Measurements from ENCODE around the gene CRKL. TPM values are rescaled to one million over a fixed set of nuclear protein-coding genes. Genes with fewer than 3 reads are reported as not detected.

CRKL gene
- total and polyA plus RNA-seq, 8 donors: 9.1 to 29.4 (median 18.3) TPM

GRCh38 chr22:20957102-20957682, 40.0 kb downstream of the CRKL start:
- peaks cover 10 to 26% (median 13%) of the 10 kb centered on the region in 3 donors for H3K4me1 ChIP-seq
- 0 to 1% methylated on average over 50 to 59 of the region's 59 CpGs for WGBS, 2 donors
- H3K4me3 ChIP-seq: peak overlapping the region; percentile 39 to 84 (median 58)
- FAIRE-seq: no peak
- H3K36me3 ChIP-seq: no peaks in the 10 kb centered on the region
- intact Hi-C loops (cut with DNase I): no loop called here
- peak; percentile 54 to 64 (median 58) for ATAC-seq
- TF ChIP-seq CTCF (IDR thresholded peaks at IDR 0.05): no peak
- H3K27ac ChIP-seq: peak overlapping the region in 2 of 4 donors; percentile 26 to 31
- H3K27me3 ChIP-seq: no peaks in the 10 kb centered on the region
- DNase-seq: peak in 5 of 6 donors; percentile 30 to 84 (median 57)
- no peaks in the 10 kb centered on the region for H3K9me3 ChIP-seq

- peaks cover 10 to 24% (median 13%) of the 10 kb centered on the region in 3 donors for H3K4me1 ChIP-seq
- H3K4me3 ChIP-seq: peak overlapping the region; percentile 39 to 84 (median 58)
- intact Hi-C loops (cut with DNase I): no loop called here
- no peaks in the 10 kb centered on the region for H3K27me3 ChIP-seq
- H3K9me3 ChIP-seq: no peaks in the 10 kb centered on the region
- TF ChIP-seq CTCF (IDR thresholded peaks at IDR 0.05): no peak
- no peak for FAIRE-seq
- DNase-seq: peak in 5 of 6 donors; percentile 29 to 70 (median 57)
- no peaks in the 10 kb centered on the region for H3K36me3 ChIP-seq
- peak overlapping the region in 2 of 4 donors; percentile 5 to 31 for H3K27ac ChIP-seq
- WGBS, 2 donors: 16 to 19% methylated on average over 23 to 32 of the region's 32 CpGs
- peak; percentile 49 to 75 (median 59) for ATAC-seq
Measured at GRCh38 chr22:20957683-20958431, 40.6 kb downstream of the CRKL start.

GRCh38 chr22:20959578-20960461, 42.6 kb downstream of the CRKL start:
- Histone ChIP-seq H3K4me1 (peaks cover 4 to 14% (median 4%) of the 10 kb centered on the region in 3 donors), H3K27ac (no peak overlapping the region), H3K36me3 (no peaks in the 10 kb centered on the region), H3K27me3 (no peaks in the 10 kb centered on the region), H3K9me3 (no peaks in the 10 kb centered on the region), H3K4me3 (no peak overlapping the region)
- DNase-seq: peak in 1 of 6 donors; percentile 20
- no peak for TF ChIP-seq CTCF (IDR thresholded peaks at IDR 0.05)
- no peak for FAIRE-seq
- no peak for ATAC-seq
- WGBS, 2 donors: 90 to 91% methylated on average over 20 of the region's 20 CpGs
- intact Hi-C loops (cut with DNase I): no loop called here

DNA sequence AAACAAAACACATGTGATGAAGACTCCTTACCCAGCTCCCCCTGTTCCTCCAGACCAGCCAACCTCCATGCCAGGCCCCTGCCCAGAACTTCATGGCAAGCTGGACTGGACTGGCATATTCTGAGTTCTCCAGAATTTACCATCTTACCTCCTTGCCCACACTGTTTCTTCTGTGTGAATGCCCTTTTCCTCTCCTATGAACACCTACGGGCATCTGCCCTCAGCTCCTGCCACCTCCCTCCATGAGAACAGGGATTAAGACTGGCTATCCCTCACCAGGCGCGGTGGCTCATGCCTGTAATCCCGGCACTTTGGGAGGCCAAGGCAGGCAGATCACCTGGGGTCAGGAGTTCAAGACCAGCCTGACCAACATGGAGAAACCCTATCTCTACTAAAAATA, 43.4 kb downstream of the CRKL start:
- Histone ChIP-seq H3K4me3 (no peak overlapping the region), H3K9me3 (no peaks in the 10 kb centered on the region), H3K27me3 (no peaks in the 10 kb centered on the region), H3K36me3 (no peaks in the 10 kb centered on the region), H3K27ac (no peak overlapping the region), H3K4me1 (peaks cover 4 to 14% (median 4%) of the 10 kb centered on the region in 3 donors)
- FAIRE-seq (no peak), DNase-seq (no peak), ATAC-seq (no peak)
- TF ChIP-seq CTCF (IDR thresholded peaks at IDR 0.05): no peak
- intact Hi-C loops (cut with DNase I): no loop called here
- WGBS, 2 donors: 78 to 93% methylated on average over 4 of the region's 4 CpGs
